HG03108 (cell line): ENCODE data around the gene CLOCK.

ENCODE experiments used
- ATAC-seq: cut with Tn5 transposase; IDR thresholded peaks from one replicate; pipeline ENCODE4 v1.9.1; 2021; ENCODE audit warnings: moderate library complexity; ENCODE audit not compliant: unreplicated experiment

CLOCK gene

DNA sequence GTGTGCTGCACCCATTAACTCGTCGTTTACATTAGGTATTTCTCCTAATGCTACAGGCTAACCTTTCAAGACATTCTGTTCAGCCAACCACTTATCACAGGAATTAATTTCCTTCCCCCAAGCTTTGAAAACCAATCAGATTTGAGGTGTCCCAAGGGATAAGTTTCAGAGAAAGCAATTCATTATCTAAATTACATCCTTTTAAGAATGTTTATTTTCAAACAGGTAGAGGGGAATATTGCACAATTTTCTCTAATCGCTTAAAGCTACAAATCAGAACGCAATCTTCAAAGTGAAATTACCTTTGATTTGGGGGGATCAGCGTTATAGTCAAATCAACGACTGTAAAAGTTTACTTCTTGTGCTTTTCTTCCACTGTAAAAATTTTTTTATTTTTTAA is 1.6 kb downstream of the CLOCK start:
- no peak for ATAC-seq

DNA sequence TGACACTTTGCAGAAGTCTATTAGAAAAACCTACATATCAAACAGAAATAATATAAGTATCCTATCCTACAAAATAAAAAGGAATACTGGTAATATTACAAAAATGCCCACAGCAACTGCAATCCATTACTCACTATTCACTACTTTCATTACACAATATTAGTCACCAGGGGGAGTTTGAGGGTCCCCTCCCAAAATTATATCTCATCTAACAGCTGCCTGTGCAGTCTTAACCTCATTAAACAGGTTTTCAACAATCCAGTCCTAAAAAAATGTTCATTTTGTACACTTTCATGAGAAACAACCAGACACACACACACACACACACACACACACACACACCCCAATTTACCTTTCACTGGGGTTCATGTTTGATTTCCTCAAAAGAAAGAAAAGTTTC is 2.9 kb downstream of the CLOCK start:
- ATAC-seq: no peak

DNA sequence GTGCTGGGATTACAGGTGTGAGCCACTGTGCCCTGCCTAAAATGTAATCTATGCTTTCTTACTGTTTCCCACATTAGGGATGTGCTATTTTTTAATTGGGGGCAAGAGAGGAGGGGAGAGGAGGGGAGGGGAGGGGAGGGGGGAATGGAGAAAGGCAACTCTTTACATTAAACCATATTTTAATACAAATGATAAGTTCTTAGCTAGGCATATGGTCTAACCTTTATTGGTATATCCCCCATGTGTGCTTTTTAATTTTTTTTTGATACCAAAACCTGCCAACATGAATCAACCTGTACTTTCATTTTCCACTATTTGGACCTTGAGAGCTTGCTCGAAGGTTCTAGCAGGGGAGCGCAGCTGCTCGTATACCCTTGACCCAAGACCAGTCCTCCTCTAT is 6.4 kb downstream of the CLOCK start:
- no peak for ATAC-seq

DNA sequence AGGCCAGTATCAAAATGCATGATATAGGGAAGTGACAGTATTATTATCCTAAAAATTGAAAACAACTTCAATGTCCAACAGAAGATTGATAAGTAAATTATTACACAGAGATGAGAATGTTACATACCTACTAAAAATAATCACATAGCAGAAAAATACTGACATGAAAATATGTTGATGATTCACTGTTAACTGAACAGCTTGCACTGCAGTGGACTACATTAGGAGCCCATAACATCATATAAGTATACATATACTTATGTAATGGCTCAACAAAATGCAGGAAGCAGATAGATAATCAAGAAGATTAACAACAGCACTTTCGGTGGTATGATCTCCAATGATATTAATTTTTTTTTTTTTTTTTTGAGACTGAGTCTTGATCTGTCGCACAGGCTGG is 7.1 kb downstream of the CLOCK start:
- no peak for ATAC-seq

DNA sequence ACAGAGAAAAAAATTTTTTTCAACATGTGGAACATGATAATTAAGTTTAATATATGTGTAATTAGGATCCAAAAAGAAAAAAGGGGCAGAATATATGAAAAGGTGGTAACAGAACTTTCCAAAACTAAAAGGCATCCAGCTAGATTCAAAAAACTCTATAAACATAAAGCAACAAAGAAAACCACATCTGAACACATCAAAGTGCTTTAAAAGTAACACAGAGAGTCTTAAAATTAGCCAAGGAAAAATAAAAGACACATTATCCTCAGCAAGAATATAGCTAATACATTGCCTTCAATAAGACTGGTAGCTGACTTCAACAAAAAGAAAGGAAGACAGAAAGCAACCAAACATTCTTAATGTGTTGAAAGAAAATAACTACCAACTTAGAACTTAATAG is 8.2 kb downstream of the CLOCK start:
- no peak for ATAC-seq

DNA sequence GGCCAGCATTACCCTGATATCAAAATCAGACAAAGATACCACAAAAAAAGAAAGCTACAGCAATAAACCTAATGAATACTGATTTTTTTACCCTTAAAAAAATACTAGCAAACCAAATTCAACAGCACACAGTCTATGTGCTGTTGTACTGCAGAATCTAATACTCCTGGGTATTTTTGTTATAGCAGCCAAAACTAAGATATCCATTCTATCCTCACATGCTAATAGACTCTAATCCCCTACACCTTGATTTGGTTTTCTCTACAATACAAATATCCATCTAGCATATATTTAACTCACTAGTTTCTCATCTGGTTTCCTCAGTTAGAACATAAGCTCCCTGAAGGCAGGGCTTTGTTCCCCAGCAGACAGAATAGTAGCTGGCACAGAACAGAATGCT is 12.4 kb downstream of the CLOCK start:
- no peak for ATAC-seq

DNA sequence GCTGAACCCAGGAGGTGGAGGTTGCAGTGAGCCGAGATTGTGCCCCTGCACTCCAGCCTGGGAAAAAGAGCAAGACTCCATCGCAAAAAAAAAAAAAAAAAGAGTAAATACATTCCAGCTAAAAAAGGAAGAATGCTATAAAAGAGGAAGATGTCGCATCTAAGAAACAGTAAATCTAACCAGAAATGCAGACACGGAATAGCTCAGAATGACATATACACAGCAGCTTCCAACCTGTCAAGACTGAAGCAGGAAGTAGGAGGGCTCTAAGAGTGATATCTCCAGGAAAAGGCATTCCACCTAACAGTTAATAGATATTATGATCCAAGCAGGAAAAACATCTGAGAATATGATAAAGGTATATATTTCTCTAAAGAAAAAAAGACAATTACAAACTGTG is 16.0 kb downstream of the CLOCK start:
- no peak for ATAC-seq

DNA sequence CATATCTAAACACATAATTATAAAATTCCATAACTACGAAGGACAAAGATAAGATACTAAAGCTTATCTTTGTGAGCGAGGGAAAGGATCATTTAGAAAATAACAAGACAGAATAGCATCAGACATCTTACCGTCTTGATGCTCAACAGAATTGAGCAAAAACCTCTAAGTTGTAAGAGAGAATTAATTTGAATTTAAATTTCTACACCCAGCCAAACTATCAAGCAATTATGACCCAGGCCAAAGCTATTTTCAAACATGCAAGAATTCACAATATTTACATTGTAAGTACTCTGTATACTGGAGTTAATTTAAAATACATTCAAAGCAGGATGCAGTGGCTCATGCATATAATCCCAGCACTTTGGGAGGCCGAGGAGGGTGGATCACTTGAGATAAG is 16.5 kb downstream of the CLOCK start:
- ATAC-seq: no peak

DNA sequence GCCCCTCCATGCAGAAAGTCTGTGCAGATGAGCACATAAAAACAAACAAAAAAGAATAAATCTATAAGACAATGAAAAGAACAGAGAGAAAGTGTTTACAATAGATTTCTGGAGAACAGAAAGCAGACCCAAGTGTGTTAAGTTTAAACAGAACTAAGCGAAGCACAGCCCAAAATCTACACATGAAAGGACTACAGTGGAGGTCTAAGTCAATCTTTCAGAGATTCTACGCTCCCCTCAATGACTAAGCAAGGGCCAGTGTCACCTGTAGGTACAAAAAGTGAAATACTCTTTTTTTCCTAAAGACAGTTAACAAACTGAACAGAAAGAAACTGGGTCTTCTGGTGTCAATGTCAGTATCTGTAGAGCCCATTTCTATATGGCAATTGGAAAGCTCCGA is 18.2 kb downstream of the CLOCK start:
- no peak for ATAC-seq

DNA sequence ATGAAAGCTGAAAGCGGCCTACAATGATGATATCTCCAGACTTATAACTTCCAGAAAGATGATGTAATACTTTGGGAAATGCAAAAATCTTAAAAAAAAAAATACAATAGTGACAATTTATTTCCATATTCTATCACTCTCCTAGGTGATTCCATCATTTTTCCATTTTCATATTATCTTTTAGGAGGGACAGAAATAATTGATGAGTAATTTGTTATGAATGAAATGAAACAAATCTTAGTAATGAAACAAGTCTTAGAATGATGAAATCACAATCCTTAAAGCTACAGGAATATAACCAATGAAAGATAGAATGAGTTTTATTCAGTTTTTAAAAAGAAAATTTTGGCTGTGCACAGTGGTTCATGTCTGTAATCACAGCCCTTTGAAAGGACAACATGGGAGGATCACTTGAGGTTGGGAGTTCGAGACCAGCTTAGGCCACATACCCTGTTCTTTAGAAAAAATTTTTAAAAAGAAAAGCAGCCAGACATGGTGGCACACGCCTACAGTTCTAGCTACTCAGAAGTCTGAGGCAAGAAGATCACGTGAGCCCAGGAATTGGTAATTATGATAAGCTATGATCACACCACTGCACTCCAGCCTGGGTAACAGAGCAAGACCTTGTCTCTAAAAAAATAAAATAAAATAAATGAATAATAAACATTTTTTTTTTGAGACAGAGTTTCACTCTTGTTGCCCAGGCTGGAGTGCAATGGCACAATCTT is 21.7 kb downstream of the CLOCK start:
- ATAC-seq: no peak

DNA sequence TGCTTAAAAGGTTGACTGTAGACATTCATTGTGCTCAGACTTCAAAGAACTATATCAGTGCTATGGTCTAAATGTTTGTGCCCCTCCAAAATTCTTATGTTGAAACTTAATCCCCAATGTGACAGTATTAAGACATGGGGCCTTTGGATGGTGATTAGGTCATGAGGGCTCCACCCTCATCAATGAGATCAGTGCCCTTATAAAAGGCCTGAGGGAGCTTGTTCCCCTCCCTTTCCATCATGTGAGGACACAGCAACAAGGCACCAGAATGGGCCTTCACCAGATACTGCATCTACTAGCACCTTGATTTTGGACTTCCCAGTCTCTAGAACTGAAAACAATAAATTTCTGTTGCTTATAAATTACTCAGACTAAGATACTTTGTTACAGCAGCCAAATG is 28.3 kb downstream of the CLOCK start:
- no peak for ATAC-seq

DNA sequence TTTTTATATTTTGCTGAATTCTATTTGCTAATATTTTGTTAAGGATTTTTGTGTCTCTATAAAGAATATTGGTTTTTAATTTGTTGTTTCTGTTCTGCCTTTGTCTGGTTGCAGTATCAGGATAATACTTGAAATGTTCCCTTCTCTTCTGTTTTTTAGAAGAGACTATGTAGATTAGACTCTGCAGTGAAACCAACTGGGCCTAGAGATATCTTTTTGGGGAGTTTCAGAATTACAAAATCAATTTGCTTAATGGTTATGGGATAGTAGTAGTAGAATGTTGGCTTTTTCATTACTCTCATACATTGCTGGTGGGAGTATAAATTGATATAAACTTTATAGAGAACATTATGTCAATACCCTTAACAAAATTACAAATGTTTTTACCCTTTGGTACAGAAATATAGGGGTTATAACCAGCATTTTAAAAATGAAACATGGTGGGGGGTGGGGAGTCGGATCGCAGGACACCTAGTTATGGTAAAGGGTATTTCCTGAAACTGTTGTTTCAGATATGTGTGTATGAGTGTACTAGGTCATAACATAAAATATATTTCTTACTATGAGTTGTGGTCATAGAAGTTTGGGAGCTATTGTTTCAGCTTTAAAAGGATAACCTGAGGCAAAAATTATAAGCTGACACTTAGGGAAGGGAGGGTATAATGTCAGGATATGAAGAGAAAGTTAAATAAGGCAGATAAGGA is 29.0 kb downstream of the CLOCK start:
- no peak for ATAC-seq

DNA sequence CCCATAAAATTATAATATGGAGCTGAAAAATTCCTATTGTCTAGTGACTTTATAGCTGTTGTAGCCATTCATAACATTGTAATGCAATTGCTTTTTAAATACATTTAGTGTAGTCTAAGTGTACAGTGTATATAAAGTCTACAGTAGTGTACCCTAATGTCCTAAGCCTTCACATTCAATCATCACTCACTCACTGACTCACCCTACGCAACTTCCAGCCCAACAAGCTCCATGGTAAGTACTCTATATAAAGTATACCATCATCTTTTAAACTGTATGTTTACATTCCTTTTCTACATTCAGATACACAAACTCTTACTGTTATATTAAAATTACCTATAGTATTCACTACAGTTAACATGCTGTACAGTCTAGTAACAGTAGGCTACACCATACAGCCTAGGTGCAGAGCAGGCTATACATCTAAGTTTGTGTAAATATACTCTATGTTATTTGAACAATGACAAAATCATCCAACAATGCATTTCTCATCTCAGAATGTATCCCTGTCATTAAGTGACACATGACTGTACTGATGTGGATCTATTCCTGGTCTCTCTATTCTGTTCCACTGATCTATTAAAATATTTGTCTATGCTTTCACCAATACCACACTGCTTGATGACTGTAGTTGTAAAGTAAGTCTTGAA is 33.7 kb downstream of the CLOCK start:
- no peak for ATAC-seq

DNA sequence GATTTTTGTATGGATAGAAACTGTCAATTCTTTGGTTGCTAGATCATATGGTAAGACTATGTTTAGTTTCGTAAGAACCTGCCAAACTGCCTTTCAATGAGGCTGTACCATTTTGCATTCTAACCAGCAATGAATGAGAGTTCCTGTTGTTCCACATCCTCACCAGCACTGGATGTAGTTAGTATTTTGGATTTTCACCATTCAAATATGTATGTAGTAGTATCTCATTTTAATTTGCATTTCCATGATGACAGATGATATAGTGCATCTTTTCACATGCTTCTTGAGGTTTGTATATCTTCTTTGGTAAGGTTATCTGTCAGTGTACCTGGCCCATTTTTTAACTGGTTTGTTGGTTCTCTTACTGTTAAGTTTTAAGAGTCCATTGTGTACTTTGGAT is 34.6 kb downstream of the CLOCK start:
- ATAC-seq: no peak

DNA sequence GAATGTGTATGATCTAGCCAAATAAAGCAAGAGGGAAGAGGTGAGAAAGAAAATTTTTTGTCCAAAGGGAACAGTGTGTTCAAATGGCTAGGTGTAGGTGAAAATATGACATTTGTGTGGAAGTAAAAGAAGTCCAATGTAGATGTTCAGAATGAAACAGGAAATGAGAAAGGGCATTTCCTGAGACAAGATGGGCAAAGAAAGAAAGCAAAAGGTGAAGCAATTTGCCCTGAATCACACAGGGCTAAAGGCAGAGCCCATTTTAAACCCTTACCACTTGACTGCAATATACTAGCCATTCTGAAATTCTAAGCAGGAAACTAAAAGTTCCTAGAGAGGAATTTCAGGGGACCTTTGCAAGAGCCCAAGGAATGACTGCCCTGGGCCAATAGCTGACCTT is 36.0 kb downstream of the CLOCK start:
- no peak for ATAC-seq

DNA sequence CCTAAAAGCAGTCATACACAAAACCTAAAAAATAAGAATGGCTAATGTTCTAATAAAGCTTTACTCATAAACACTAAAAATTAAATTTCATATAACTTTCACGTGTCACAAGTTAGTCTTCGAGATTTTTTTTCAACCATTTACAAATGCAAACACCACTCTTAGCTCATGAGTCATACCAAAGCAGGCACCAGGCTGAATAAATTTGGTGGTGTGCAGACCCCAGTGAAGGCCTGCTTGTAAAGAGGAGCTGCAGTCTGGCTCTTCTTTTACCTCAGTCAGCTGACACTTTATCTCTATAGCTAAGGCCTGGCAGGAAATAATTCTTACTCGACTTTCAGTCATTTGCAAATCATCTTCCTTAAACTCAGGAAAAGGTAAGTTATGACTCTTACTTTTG is 37.4 kb downstream of the CLOCK start:
- no peak for ATAC-seq

DNA sequence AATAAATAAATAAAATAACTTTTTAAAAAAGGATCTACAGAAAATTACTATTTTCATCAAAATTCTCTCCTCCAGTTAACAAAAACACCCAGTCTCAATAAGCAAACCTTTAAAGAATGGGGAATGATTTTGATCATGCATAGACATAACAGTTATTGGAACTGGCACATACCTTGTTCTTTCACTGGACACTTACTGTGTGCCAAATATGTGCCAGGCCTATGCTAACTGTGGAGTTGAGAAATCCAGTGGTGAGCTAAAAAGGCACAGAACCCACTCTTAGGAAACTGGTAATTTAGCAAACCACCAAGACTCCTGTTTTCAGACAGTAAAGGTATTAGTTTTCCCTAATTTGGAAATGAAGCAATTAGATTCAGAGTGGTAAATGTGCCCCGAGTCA is 39.1 kb downstream of the CLOCK start:
- ATAC-seq: no peak

DNA sequence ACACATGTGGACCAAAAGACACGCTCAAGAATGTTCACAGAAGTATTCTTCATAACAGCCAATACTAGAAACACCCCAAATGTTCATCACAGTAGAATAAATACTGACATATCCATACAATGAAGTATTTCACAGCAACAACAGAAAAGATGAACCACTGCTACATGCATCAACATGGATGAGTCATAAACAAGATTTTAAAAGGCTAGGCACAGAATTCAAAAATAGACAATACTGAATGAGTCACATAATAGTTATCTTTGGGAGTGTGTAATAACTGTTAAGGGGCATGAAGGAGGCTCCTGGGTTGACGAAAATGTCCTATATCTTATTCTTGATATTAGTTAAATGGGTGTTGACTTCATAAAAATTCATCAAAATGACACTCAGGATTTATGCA is 43.5 kb downstream of the CLOCK start:
- no peak for ATAC-seq

DNA sequence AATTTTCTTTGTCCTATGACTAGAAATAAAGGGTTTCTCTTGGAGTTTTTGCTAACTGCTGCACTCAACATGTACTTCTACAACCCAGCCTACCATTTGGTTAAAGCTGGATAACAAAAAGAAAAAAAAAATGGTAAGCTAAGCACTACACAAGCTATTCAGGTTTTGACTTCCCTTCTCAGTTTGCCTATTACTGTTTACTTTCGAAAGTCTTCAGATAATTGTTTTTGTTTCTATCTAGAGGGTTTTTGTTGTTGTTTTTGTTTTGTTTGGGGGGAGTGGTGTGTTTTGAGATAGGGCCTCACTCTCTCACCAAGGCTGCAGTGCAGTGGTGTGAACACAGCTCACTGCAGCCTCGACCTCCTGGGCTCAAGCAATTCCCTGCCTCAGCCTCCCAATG is 46.6 kb downstream of the CLOCK start:
- ATAC-seq: no peak

DNA sequence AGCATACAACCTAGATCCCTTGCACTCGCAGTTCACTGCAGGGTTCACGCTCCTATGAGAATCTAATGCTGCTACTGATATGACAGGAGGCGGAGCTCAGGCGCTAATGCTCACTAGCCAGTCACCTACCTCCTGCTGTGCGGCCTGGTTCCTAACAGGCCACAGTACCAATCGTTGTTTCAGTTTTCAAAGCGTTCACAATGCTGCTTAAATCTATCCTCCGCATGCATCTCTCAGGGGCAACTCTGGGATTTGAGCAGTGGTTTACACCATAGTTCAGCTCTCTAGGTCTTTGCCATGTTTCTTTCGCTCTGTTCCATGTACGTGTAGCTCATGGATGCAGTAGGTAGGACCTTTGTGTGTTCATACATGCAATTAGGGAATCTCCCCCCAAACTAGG is 47.2 kb downstream of the CLOCK start:
- ATAC-seq: no peak

DNA sequence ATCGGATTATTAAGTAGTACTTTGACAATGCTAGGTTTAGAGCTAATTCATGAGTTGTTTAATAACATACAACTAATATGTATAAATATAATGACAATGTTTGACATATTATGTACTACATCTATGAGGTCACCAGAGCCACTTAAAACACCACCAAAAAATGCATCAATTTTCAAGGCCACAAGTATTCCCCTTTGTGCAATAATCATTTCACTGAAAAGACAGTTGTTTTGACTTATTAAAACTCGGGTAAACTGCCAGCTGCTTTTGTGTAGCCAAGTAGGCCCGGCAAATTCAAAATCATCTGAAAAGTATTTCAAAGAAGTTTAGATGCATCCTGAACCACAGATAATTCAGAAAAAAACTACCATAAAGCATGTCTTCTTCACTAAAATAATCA is 48.7 kb downstream of the CLOCK start:
- no peak for ATAC-seq

DNA sequence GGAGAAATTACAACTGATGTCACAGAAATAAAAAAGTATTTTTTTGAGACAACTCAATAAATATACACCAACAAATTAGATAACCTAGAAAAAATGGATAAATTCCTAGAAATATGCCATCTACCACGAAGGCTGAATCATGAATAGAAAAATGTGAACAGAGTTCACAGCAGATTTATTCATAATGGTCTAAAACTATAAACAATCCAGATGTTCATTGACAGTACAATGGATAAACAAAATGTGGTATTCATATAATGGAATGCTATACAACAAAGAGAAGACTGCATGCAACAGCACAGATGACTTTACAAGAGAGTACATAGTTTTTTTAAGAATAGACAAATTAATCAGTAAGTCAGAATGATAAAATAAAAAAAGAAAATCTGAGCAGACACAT is 55.2 kb downstream of the CLOCK start:
- no peak for ATAC-seq
